Measurements from ENCODE around the gene FOXN1. TPM values are rescaled to one million over a fixed set of nuclear protein-coding genes. Genes with fewer than 3 reads are reported as not detected.

FOXN1 gene
- total RNA-seq, 1 donor from 2014 or later, result not detected

DNA sequence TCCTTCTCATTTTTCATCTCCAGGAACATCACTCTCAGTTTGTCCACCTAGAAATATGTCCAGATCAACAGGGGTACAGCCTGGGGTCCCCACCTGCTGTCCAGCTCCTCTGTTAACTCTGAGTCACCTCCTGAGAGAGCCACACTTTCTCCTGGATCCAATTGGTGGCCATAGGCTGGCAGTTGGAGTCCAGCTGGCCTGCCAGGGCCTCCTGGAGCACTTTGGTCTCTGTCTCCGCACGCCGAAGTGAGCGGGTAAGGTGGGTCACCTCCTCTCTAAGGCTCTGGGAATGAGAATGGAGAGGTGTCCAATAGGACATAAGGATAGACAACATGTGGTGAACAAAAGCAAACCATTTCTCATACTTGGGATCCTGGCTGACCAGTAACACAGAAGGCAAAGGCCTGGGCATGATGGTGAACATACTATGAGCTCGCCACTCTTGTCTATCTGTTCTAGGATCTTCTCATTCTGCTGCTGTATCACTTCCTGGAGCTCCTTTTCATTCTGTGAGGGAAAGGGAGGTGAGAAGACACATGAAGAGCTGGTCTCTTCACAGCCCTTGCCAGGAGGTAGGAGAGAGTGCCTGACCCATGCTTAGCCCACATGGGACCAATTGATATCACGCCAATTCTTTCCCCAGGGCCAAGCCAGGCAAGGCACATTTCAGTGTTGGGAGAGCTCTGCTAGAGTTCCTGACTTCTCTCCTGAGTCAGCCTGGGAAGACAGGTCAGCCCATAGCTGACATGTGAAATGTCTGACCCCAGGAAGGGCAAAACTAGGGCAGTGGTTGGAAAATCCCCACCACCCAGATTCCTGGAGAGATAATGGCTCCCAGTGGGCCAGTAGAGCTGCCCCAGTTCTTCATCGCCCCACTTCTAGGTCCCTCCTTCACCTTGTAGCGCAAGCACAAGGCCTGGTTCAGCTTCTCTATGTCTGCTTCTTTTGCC lies 72.4 kb downstream of the FOXN1 start:
- Histone ChIP-seq H3K4me3 (ENCODE audit: insufficient read depth, low read depth, low read length) (no peak overlapping the region), H2AFZ (ENCODE audit: low read depth, low read length) (no peak overlapping the region), H3K4me2 (ENCODE audit: low read length) (no peak overlapping the region), H3K4me1 (ENCODE audit: insufficient read depth, low read length) (no peaks in the 10 kb centered on the region), H3K9ac (ENCODE audit: low read length) (no peak overlapping the region), H3K79me2 (ENCODE audit: insufficient read depth, low read length) (no peaks in the 10 kb centered on the region), H3K9me3 (ENCODE audit: insufficient read depth, low read depth, low read length) (no peaks in the 10 kb centered on the region), H3K27me3 (ENCODE audit: insufficient read depth, low read length) (no peaks in the 10 kb centered on the region), H4K20me1 (ENCODE audit: insufficient read depth, low read length) (peaks cover 4% of the 10 kb centered on the region), H3K36me3 (ENCODE audit: insufficient read depth, low read length) (peaks cover 36% of the 10 kb centered on the region), H3K27ac (ENCODE audit: low read depth, low read length) (no peak overlapping the region)
- H3K27me3 Mint-ChIP-seq (ENCODE audit: low read depth, unreplicated experiment), result no peaks in the 10 kb centered on the region
- no peaks in the 10 kb centered on the region for H3K9me3 Mint-ChIP-seq (ENCODE audit: unreplicated experiment)
- peaks cover 15% of the 10 kb centered on the region for H3K36me3 Mint-ChIP-seq (ENCODE audit: low read depth, unreplicated experiment)
- no peak overlapping the region for H3K27ac Mint-ChIP-seq (ENCODE audit: unreplicated experiment)
- no peak overlapping the region for H3K4me3 Mint-ChIP-seq (ENCODE audit: unreplicated experiment)
- H3K4me1 Mint-ChIP-seq (ENCODE audit: low read depth, unreplicated experiment), result no peaks in the 10 kb centered on the region
- FAIRE-seq (no peak), DNase-seq (ENCODE audit: low read depth) (no peak)
- no peak for TF ChIP-seq EZH2 (IDR thresholded peaks at IDR 0.05; ENCODE audit: insufficient read depth, low read length)
- TF ChIP-seq, protein P1, sequence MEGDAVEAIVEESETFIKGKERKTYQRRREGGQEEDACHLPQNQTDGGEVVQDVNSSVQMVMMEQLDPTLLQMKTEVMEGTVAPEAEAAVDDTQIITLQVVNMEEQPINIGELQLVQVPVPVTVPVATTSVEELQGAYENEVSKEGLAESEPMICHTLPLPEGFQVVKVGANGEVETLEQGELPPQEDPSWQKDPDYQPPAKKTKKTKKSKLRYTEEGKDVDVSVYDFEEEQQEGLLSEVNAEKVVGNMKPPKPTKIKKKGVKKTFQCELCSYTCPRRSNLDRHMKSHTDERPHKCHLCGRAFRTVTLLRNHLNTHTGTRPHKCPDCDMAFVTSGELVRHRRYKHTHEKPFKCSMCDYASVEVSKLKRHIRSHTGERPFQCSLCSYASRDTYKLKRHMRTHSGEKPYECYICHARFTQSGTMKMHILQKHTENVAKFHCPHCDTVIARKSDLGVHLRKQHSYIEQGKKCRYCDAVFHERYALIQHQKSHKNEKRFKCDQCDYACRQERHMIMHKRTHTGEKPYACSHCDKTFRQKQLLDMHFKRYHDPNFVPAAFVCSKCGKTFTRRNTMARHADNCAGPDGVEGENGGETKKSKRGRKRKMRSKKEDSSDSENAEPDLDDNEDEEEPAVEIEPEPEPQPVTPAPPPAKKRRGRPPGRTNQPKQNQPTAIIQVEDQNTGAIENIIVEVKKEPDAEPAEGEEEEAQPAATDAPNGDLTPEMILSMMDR (IDR thresholded peaks at IDR 0.05; ENCODE audit: insufficient read depth, low read depth, low read length), result no peak

DNA sequence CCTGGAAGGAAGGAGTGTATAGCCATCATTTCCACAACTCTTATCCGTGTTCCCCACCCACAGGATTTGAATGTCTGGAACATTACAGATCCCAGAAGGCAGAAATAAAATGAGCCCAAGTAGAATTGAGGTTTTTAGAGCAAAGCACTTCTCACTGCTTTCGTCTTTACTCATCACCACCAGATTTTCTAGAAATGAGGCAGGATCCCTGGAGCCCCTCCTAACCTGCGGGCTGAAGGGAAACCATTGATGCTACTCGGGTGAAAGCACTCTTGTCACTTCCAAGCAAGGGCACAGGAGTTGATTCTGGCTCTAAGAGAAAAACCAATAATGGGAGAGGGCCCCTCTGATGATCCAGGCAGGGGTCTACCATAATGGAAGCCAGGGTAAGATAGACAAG lies 73.4 kb downstream of the FOXN1 start:
- no peak overlapping the region for H3K4me3 ChIP-seq (ENCODE audit: insufficient read depth, low read depth, low read length)
- H3K27me3 ChIP-seq (ENCODE audit: insufficient read depth, low read length), result no peaks in the 10 kb centered on the region
- H3K36me3 ChIP-seq (ENCODE audit: insufficient read depth, low read length), result peaks cover 46% of the 10 kb centered on the region

More for the DNA sequence above, 73.4 kb downstream of the FOXN1 start:
- DNase-seq (ENCODE audit: low read depth) (no peak), FAIRE-seq (no peak)
- H3K79me2 ChIP-seq (ENCODE audit: insufficient read depth, low read length), result no peaks in the 10 kb centered on the region
- no peak for TF ChIP-seq EZH2 (IDR thresholded peaks at IDR 0.05; ENCODE audit: insufficient read depth, low read length)
- TF ChIP-seq, protein P1 (IDR thresholded peaks at IDR 0.05; ENCODE audit: insufficient read depth, low read depth, low read length), result no peak
- no peak overlapping the region for H3K27ac Mint-ChIP-seq (ENCODE audit: unreplicated experiment)
- H3K9ac ChIP-seq (ENCODE audit: low read length), result no peak overlapping the region
- H3K27me3 Mint-ChIP-seq (ENCODE audit: low read depth, unreplicated experiment), result peaks cover 5% of the 10 kb centered on the region
- no peak overlapping the region for H2AFZ ChIP-seq (ENCODE audit: low read depth, low read length)
- no peak overlapping the region for H3K27ac ChIP-seq (ENCODE audit: low read depth, low read length)
- H3K36me3 Mint-ChIP-seq (ENCODE audit: low read depth, unreplicated experiment), result peaks cover 17% of the 10 kb centered on the region
- H3K4me1 ChIP-seq (ENCODE audit: insufficient read depth, low read length), result no peaks in the 10 kb centered on the region
- no peaks in the 10 kb centered on the region for H3K9me3 ChIP-seq (ENCODE audit: insufficient read depth, low read depth, low read length)
- peaks cover 4% of the 10 kb centered on the region for H4K20me1 ChIP-seq (ENCODE audit: insufficient read depth, low read length)
- H3K9me3 Mint-ChIP-seq (ENCODE audit: unreplicated experiment), result no peaks in the 10 kb centered on the region
- H3K4me2 ChIP-seq (ENCODE audit: low read length), result no peak overlapping the region
- no peaks in the 10 kb centered on the region for H3K4me1 Mint-ChIP-seq (ENCODE audit: low read depth, unreplicated experiment)
- no peak overlapping the region for H3K4me3 Mint-ChIP-seq (ENCODE audit: unreplicated experiment)

All from astrocyte (in vitro differentiated cells and primary cell).